Left cardiac atrium (tissue), 4 donors: ENCODE results near the gene NPIPB9. TPM values are rescaled to one million over a fixed set of nuclear protein-coding genes. Genes with fewer than 3 reads are reported as not detected.
"Not testable (repeated sequence)": the region's sequence is repeated elsewhere in the genome, so short reads cannot be mapped to it uniquely, and the experiment has no call there.

ENCODE experiments used
- ATAC-seq, 2 donors: fragments of 200-7000 bp; cut with Tn5 transposase; one replicate each; pipeline ENCODE4 v1.9.1; 2020; ENCODE audit warnings: mild to moderate bottlenecking in 2 of 2, moderate library complexity in 2 of 2
- DNase-seq: peaks from one replicate; pipeline ENCODE4 v3.0.0-alpha.2; 2020
- intact Hi-C, 2 donors: fragments of 100-400 bp; cut with DNase I; formaldehyde crosslinking; loops; one replicate each; pipeline versions ENCODE4 v1.14.1 to v1.15.1; 2022 to 2023
- microRNA-seq, 2 donors: library from miRNA; unstranded; fragments of <30 nt; microRNA quantifications; one replicate each; pipeline ENCODE4 v1.2.0, GENCODE V29; 2020
- total RNA-seq, 2 donors: library from RNA; stranded (reverse); fragmentation: NEBNext Ultra II Directional; extraction: Animal tissue kit (Norgen Biotek cat#: 25700); gene quantifications; one replicate each; pipeline ENCODE4 v1.2.1, GENCODE V29; 2021
- donor health status: DM: no; HTN: yes; CAD: no.
- donor health status: DM: no; HTN: yes; CAD: no; lungs with severe emphysema.
- donor health status: DM: yes; HTN: yes; CAD: no.
- donor health status: Dilated cardiomyopathy.

The NPIPB9 gene
- total RNA-seq, 2 donors from 2014 or later, result 0.35 TPM; not detected in 1

GRCh38 chr16:28820016-28820415 lies 68.4 kb downstream of the NPIPB9 start:
- ATAC-seq, result no peak
- intact Hi-C loops, result no loop called here
- DNase-seq, result no peak

GRCh38 chr16:28820546-28820945 lies 69.0 kb downstream of the NPIPB9 start:
- ATAC-seq, DNase-seq, intact Hi-C loops: not testable (repeated sequence)

- DNase-seq (no peak), ATAC-seq (no peak)
- intact Hi-C loops, result no loop called here
Observed at GRCh38 chr16:28821874-28822519, 70.4 kb downstream of the NPIPB9 start.

Small RNAs within 50 kb of the gene (microRNA-seq; reads per million reads assigned to microRNA genes)
- gene MIR6862-2, result 0 reads per million in 2 donors

Other genes with a start within 250 kb of the NPIPB9 start
- gene IL27, start 245.0 kb upstream of the NPIPB9 start, total RNA-seq, result not detected
- 10 to 100 TPM; 49.3 to 90.2 TPM for gene NUPR1, start 212.8 kb upstream of the NPIPB9 start, total RNA-seq
- 10 to 100 TPM; 14.5 to 15.8 TPM for gene SGF29, start 197.9 kb upstream of the NPIPB9 start, total RNA-seq
- 1 to 10 TPM; 1.3 to 2.1 TPM for gene SULT1A2, start 154.7 kb upstream of the NPIPB9 start, total RNA-seq
- gene SULT1A1, start 141.7 kb upstream of the NPIPB9 start, total RNA-seq, result 10 to 100 TPM; 15.4 to 23.1 TPM
- gene NPIPB8, start 113.7 kb upstream of the NPIPB9 start, total RNA-seq, result under 1 TPM; 0.27 to 0.73 TPM
- gene EIF3C, start 40.3 kb upstream of the NPIPB9 start, total RNA-seq, result 100 to 1,000 TPM; 398 to 532 TPM
- gene ATXN2L, start 71.2 kb downstream of the NPIPB9 start, total RNA-seq, result 10 to 100 TPM; 52.5 to 66.2 TPM
- gene TUFM, start 94.6 kb downstream of the NPIPB9 start, total RNA-seq, result 100 to 1,000 TPM; 167 to 183 TPM
- 10 to 100 TPM; 37.4 to 39.0 TPM for gene SH2B1, start 112.1 kb downstream of the NPIPB9 start, total RNA-seq
- under 1 TPM; 0.27 to 0.37 TPM for gene ATP2A1, start 126.7 kb downstream of the NPIPB9 start, total RNA-seq
- gene RABEP2, start 173.5 kb downstream of the NPIPB9 start, total RNA-seq, result 10 to 100 TPM; 14.7 to 21.0 TPM
- gene CD19, start 180.2 kb downstream of the NPIPB9 start, total RNA-seq, result under 1 TPM in 1 of 2 donors, not detected in 1; 0.12 TPM
- gene NFATC2IP, start 199.2 kb downstream of the NPIPB9 start, total RNA-seq, result 10 to 100 TPM; 15.0 to 18.3 TPM
- gene SPNS1, start 223.0 kb downstream of the NPIPB9 start, total RNA-seq, result 10 to 100 TPM; 19.6 to 21.4 TPM
- 1 to 10 TPM; 2.0 to 2.4 TPM for gene LAT, start 233.3 kb downstream of the NPIPB9 start, total RNA-seq